ENCODE measurements around the gene GMPPA. TPM values are rescaled to one million over a fixed set of nuclear protein-coding genes. Genes with fewer than 3 reads are reported as not detected.

GMPPA gene
- polyA plus RNA-seq, 1 donor from 2014 or later = 24.4 TPM

- H3K36me3 Mint-ChIP-seq = no peaks in the 10 kb centered on the region
- H3K27ac Mint-ChIP-seq = no peak overlapping the region
- H3K4me1 Mint-ChIP-seq = peaks cover 6 to 30% (median 8%) of the 10 kb centered on the region in 3 donors
- H3K4me3 Mint-ChIP-seq = peak overlapping the region in 1 of 4 donors; percentile 33
- no peaks in the 10 kb centered on the region for H3K9me3 Mint-ChIP-seq
- H3K27me3 Mint-ChIP-seq = peaks cover 12% of the 10 kb centered on the region
These were observed 41.4 kb downstream of the GMPPA start for GRCh38 chr2:219539926-219540678.

DNA sequence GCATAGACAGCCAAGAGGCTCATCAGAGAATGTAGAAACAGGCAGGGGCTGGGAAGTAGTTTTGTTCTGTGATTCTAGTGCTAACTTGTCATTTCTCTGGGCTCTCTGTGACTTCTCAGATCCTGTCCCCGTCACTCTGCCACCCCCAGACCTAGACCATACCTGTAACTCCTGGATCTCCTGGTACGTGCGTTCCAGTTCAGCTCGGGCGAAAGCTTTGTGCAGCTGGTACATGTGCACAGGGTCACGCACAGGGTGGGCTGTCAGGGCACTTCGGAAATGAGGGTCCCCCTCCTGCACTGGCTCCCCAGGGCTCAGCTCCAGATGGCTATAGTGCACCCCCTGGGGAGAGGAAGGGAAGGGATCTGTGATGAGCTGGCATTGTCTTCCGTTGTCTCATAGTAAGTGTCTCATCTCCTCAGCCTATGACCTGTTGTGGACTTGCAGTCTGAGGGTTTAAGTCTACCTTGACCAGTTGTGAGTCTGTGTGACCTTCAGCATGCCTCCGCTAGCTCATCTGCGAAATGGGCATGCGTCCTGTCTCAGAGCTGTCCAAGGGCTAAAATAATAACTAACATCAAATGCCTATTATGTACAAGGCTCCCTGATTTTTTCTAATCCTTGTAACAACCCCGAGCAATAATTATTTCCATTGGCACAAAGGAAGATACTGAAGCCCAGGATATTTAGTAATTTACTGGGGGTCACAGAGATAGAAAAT, 42.3 kb downstream of the GMPPA start:
- peak overlapping the region in 1 of 3 donors; percentile 72 for H3K27ac Mint-ChIP-seq
- H3K9me3 Mint-ChIP-seq = no peaks in the 10 kb centered on the region

GRCh38 chr2:219541611-219542180, 43.0 kb downstream of the GMPPA start:
- H3K4me1 Mint-ChIP-seq = peaks cover 6 to 30% (median 8%) of the 10 kb centered on the region in 3 donors
- no peaks in the 10 kb centered on the region for H3K9me3 Mint-ChIP-seq
- no peaks in the 10 kb centered on the region for H3K36me3 Mint-ChIP-seq
- H3K4me3 Mint-ChIP-seq = peak overlapping the region; percentile 17 to 94 (median 66)
- H3K27ac Mint-ChIP-seq = peak overlapping the region in 2 of 3 donors; percentile 23 to 70
- peaks cover 13% of the 10 kb centered on the region for H3K27me3 Mint-ChIP-seq

More for the DNA sequence above, 42.3 kb downstream of the GMPPA start:
- Mint-ChIP-seq H3K36me3 (no peaks in the 10 kb centered on the region), H3K27me3 (peaks cover 11% of the 10 kb centered on the region), H3K4me3 (peak overlapping the region; percentile 17 to 94 (median 58)), H3K4me1 (peaks cover 6 to 30% (median 8%) of the 10 kb centered on the region in 3 donors)

- peak overlapping the region; percentile 79 to 94 (median 86) for H3K4me3 Mint-ChIP-seq
- H3K9me3 Mint-ChIP-seq = no peaks in the 10 kb centered on the region
- H3K27me3 Mint-ChIP-seq = peaks cover 23% of the 10 kb centered on the region
- peaks cover 6 to 30% (median 8%) of the 10 kb centered on the region in 3 donors for H3K4me1 Mint-ChIP-seq
- no peaks in the 10 kb centered on the region for H3K36me3 Mint-ChIP-seq
- H3K27ac Mint-ChIP-seq = peak overlapping the region; percentile 72 to 80 (median 80)
These were observed 44.4 kb downstream of the GMPPA start for GRCh38 chr2:219542931-219543595.

DNA sequence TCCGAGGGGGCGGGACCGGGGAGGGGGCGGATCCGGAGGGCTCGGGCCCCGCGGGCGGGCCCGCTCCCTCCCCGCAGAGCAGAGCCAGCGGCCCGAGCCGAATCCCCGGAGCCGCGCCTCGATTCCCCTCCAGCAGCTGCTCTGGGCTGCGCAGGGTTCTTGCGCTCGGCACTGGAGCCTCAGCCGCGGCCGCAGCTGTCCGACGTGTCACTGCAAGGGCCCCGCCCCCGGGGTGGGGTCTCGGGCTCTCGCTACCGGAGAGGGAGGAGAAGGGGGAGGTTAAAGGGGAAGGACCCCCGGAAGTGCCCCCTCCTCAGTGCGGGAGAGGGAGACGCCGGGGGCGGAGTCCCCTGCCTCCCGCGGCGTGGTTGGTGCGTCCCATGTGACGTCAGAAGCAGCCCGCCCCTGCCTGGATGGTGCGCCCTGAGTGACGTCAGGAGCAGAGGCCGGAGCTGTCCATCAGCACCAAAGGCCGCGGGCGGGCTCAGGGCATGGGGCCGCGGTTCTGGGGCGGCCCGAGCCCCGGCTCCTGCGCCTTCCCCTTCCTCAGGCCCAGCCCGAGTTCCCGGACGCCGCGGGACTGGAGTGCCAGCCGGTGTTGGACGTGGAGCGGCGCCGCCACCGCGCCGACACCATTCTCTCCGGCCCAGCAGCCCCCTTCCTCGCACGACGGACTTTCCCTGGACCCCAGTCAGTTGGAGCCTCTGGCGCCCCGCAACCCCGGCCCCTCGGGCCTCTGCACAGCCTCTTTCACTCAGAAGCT, 45.1 kb downstream of the GMPPA start, which contains the start of the genes CHPF and TMEM198:
TSS of gene CHPF (minus strand) at position 214 of the 763 bp plus-strand sequence. CDS start 271 bp downstream, outside the sequence.
TSS of gene TMEM198 (plus strand) at position 433 of the 763 bp plus-strand sequence. CDS start 700 bp downstream, outside the sequence.
- Mint-ChIP-seq H3K27me3 (peaks cover 23% of the 10 kb centered on the region), H3K36me3 (no peaks in the 10 kb centered on the region), H3K27ac (peak within 1 kb of the TSS; percentile 72 to 80 (median 80)), H3K4me1 (peaks cover 6 to 30% (median 8%) of the 10 kb centered on the region in 3 donors), H3K4me3 (peak within 1 kb of the TSS; percentile 81 to 94 (median 86)), H3K9me3 (no peaks in the 10 kb centered on the region)

DNA sequence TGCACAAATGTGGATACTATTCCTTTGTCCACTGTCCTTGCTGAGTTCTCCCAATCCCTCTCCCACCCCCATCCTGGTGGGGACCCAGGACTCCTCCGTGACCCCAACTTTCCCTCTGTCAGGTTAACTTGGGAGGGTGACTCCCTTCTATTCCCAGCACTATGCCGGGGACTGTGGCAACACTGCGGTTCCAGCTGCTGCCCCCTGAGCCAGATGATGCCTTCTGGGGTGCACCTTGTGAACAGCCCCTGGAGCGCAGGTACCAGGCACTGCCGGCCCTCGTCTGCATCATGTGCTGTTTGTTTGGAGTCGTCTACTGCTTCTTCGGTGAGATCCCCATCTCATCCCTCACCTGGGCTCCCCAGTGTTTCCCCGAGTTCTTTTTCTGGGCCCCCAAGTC, 45.9 kb downstream of the GMPPA start:
- Mint-ChIP-seq H3K27me3 (peaks cover 28% of the 10 kb centered on the region), H3K27ac (peak overlapping the region in 1 of 3 donors; percentile 72), H3K36me3 (peaks cover 2% of the 10 kb centered on the region), H3K4me3 (peak overlapping the region; percentile 81 to 86 (median 82)), H3K9me3 (no peaks in the 10 kb centered on the region), H3K4me1 (peaks cover 6 to 30% (median 8%) of the 10 kb centered on the region in 3 donors)

DNA sequence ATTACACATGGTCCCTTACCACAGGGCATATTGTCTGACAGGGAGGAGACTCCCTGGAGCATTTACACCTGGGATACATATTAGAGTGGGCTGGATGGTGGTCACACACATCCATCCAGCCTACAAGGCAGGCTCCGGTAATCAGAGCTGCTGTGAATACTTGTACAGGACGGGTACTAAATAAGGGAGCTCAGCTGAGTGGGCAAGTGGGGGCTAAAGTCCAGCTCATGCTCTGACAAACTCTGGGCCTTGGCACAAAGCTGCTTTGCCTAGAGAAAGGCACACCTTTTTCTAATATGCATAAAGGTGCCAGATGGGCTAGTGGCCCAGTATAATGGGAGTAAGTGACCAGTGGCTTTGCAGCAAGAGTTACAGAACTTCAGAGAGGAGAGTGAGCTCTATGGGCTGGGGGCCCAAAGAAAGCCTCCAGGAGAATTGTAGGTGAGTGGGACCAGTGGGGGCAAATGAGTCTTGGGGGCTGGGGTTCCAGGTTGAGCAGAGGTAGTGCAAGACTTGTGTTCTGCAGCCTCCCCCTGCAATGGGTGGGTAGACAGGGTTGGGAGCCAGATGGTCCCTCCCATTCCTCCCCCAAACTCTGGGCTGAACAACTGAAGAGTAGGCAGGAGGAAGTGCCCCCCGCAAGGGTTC, 46.7 kb downstream of the GMPPA start:
- peaks cover 6 to 30% (median 8%) of the 10 kb centered on the region in 3 donors for H3K4me1 Mint-ChIP-seq
- H3K36me3 Mint-ChIP-seq = peaks cover 2% of the 10 kb centered on the region
- peaks cover 35% of the 10 kb centered on the region for H3K27me3 Mint-ChIP-seq
- H3K9me3 Mint-ChIP-seq = no peaks in the 10 kb centered on the region
- peak overlapping the region in 2 of 4 donors; percentile 82 to 83 for H3K4me3 Mint-ChIP-seq
- H3K27ac Mint-ChIP-seq = peak overlapping the region in 1 of 3 donors; percentile 72

DNA sequence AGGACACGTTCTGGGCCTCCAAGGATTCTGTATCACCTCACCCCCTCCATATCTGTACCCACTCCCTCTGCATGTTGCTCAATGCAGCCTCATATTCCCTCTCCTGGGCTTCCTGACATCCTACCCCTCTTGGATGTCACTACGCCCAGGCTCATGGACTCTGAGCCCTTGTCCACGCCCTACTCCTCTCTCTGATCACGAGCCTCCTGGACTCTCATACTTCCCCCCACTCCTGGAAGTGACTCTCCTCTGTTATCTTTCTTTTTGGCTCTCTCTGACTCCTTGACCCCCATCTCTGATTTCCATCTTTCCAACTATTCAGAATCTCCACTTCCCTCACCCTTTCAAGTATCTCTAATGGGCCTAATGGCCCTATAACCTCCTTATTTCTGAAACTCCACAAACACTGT, 47.3 kb downstream of the GMPPA start:
- Mint-ChIP-seq H3K36me3 (peaks cover 2% of the 10 kb centered on the region), H3K4me3 (peak overlapping the region in 2 of 4 donors; percentile 18 to 40), H3K4me1 (peaks cover 6 to 30% (median 9%) of the 10 kb centered on the region in 3 donors), H3K27me3 (peaks cover 37% of the 10 kb centered on the region), H3K27ac (peak overlapping the region in 1 of 3 donors; percentile 75), H3K9me3 (no peaks in the 10 kb centered on the region)

- H3K36me3 Mint-ChIP-seq = peaks cover 2% of the 10 kb centered on the region
- H3K4me1 Mint-ChIP-seq = peaks cover 7 to 13% (median 7%) of the 10 kb centered on the region in 3 donors
- no peaks in the 10 kb centered on the region for H3K9me3 Mint-ChIP-seq
- H3K27me3 Mint-ChIP-seq = peaks cover 46% of the 10 kb centered on the region
- H3K27ac Mint-ChIP-seq = no peak overlapping the region
- no peak overlapping the region for H3K4me3 Mint-ChIP-seq
These were observed 48.9 kb downstream of the GMPPA start for GRCh38 chr2:219547621-219548020.

DNA sequence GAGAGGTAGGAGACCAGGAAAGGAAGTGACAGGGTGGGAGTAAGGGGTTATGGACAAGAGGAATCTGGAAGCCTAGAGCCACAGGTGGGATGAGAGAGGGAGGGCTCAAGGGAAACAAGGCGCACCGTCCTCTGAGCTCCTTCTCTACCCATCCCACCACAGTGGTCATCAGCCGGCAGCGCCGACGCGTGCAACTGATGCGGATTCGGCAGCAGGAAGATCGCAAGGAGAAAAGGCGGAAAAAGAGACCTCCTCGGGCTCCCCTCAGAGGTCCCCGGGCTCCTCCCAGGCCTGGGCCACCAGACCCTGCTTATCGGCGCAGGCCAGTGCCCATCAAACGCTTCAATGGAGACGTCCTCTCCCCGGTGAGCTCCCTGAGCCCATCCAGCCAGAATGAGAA, 50.3 kb downstream of the GMPPA start:
- peaks cover 4 to 10% (median 5%) of the 10 kb centered on the region in 3 donors for H3K4me1 Mint-ChIP-seq
- no peak overlapping the region for H3K27ac Mint-ChIP-seq
- no peaks in the 10 kb centered on the region for H3K9me3 Mint-ChIP-seq
- peaks cover 57% of the 10 kb centered on the region for H3K27me3 Mint-ChIP-seq
- H3K4me3 Mint-ChIP-seq = no peak overlapping the region
- H3K36me3 Mint-ChIP-seq = peaks cover 2% of the 10 kb centered on the region

GRCh38 chr2:219549619-219550018, 50.9 kb downstream of the GMPPA start:
- peaks cover 59% of the 10 kb centered on the region for H3K27me3 Mint-ChIP-seq
- H3K4me3 Mint-ChIP-seq = no peak overlapping the region
- peaks cover 2% of the 10 kb centered on the region for H3K36me3 Mint-ChIP-seq
- no peak overlapping the region for H3K27ac Mint-ChIP-seq
- peaks cover 1 to 4% (median 2%) of the 10 kb centered on the region in 3 donors for H3K4me1 Mint-ChIP-seq
- H3K9me3 Mint-ChIP-seq = no peaks in the 10 kb centered on the region

DNA sequence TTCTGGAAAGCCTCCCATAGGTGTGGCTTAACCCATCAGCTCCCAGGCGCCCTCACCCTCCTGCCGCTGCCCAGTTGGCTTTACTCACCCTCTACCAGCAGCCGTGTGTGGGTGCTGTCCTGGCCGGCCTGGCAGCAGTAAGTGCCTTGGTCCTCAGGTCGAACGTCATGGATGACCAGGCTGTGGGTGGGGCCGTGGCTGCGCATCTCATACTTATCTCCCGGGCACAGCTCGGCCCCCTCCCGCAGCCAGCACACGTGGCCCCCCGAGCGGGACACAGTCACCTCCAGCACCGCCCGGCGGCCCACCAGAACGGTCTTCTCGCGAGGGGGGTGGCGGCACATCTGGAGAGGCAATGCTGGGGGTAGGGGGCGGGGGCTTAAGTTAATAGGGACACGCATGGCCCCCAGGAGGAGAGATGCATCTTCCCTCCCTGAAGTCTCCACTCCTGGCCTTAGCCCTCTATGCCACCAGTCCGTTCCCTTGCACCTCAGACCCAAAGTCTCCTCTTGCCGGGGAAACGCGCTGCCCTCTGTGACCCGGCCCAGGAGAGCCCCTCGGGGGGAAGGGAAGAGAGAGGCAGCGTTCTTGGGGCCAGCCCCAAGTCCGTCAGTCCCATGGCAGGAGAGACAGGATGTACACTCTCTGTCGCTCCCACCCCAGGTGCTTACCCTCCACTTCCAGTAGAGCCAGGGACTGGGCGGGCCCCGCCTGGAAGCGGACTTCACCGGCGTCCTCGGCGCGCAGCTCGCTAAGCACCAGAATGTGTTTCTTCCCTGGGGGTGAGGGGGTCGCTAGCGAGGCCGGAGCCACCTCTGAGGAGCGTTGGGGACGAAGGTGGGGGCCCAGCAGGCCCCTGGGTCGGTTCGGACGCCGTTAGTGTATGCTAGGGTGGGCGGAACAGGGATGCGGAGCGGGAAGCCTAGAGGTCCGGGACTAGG, 53.0 kb downstream of the GMPPA start:
- H3K27me3 Mint-ChIP-seq = peaks cover 58% of the 10 kb centered on the region
- H3K9me3 Mint-ChIP-seq = no peaks in the 10 kb centered on the region
- H3K27ac Mint-ChIP-seq = peak overlapping the region in 2 of 3 donors; percentile 5 to 10
- H3K36me3 Mint-ChIP-seq = peaks cover 2% of the 10 kb centered on the region
- H3K4me3 Mint-ChIP-seq = peak overlapping the region in 3 of 4 donors; percentile 17 to 87 (median 59)
- peaks cover 0 to 2% (median 1%) of the 10 kb centered on the region in 3 donors for H3K4me1 Mint-ChIP-seq

All from IgD-negative memory B cell (primary cell).